Ovary (tissue), 9 donors: ENCODE results near the gene TRIO. TPM values are rescaled to one million over a fixed set of nuclear protein-coding genes. Genes with fewer than 3 reads are reported as not detected.

Experiments used
- DNase-seq, 5 donors: peaks; one replicate each; pipeline ENCODE4 v3.0.0-alpha.2; 2019 to 2020
- H3K27ac ChIP-seq, 2 donors: fragments of 200-600 bp; one replicate each; pipeline versions ENCODE4 v1.5.1 to v1.8.0; 2019 to 2022
- H3K27me3 ChIP-seq: fragments of 200-600 bp; one replicate; pipeline ENCODE4 v1.8.0; 2022
- H3K36me3 ChIP-seq: fragments of 200-600 bp; sonication (generic); one replicate; pipeline ENCODE4 v1.5.1; 2019
- H3K4me1 ChIP-seq: one replicate; pipeline ENCODE4 v1.8.1; 2013; ENCODE audit warnings: mild to moderate bottlenecking, moderate library complexity; ENCODE audit not compliant: insufficient read depth
- H3K4me3 ChIP-seq: fragments of 200-600 bp; sonication (generic); one replicate; pipeline ENCODE4 v1.5.1; 2017
- H3K9me3 ChIP-seq, 2 donors: fragments of 200-600 bp in 1 of 2; sonication (generic) in 1 of 2; one replicate each; pipeline versions ENCODE4 v1.5.1 to v1.8.1; 2013 to 2019; ENCODE audit warnings: mild to moderate bottlenecking in 1 of 2, moderate library complexity in 1 of 2
- EP300 ChIP-seq: sonication (generic); formaldehyde crosslinking; IDR thresholded peaks from one replicate; pipeline ENCODE4 v1.6.1; 2017; ENCODE audit warnings: antibody characterized with exemption
- POLR2A ChIP-seq: fragments of 450-650 bp; IDR thresholded peaks from one replicate; pipeline ENCODE4 v1.6.1; 2017; ENCODE audit warnings: antibody characterized with exemption, mild to moderate bottlenecking, moderate library complexity
- WGBS, 3 donors: extraction: QIAGEN DNeasy Blood & Tissue Kit in 1 of 3; methylation state at CpG; one replicate each; pipeline versions ENCODE4 v1.1.5 to v1.1.7; 2013 to 2017; 5-methylcytosine and 5-hydroxymethylcytosine counted together
- intact Hi-C, 4 donors: fragments of 100-400 bp; cut with DNase I; formaldehyde crosslinking; loops; one replicate each; pipeline versions ENCODE4 v1.11.0 to v1.15.1; 2022 to 2023
- polyA plus RNA-seq, 2 donors: library from polyadenylated mRNA; stranded (reverse); fragments of 200-250 nt in 1 of 2; fragments of 350-450 nt in 1 of 2; fragmentation: Illumina TruSeq in 1 of 2; extraction: RNeasy Lipid Tissue Mini Kit (QIAGEN cat#74804) in 1 of 2; gene quantifications; one replicate each; pipeline ENCODE4 v1.2.3, GENCODE V29; 2013 to 2014
- total RNA-seq, 7 donors: library from RNA; depleted of rRNA in 2 of 7; stranded (reverse); fragments of >200 nt in 2 of 7; fragmentation: NEBNext Ultra II Directional in 3 of 7; extraction: Animal tissue kit (Norgen Biotek cat#: 25700) in 3 of 7; gene quantifications; one replicate each; pipeline versions ENCODE4 v1.1.0 to v1.2.4, GENCODE V29; 2016 to 2023
- TF ChIP-seq, protein P1 (sequence below), 3 donors: fragments of 450-650 bp in 2 of 3; fragments of 200-600 bp in 1 of 3; IDR thresholded peaks; one replicate each; pipeline versions ENCODE4 v1.5.1 to v1.8.0; 2016 to 2022; ENCODE audit warnings: antibody characterized with exemption in 3 of 3, mild to moderate bottlenecking in 1 of 3
- donor health status: DM: no; HTN: no; CAD: no; lungs with moderate emphysema.
- donor health status: DM: no; HTN: no; CAD: no.
- donor health status: Bipolar disorder and iron deficiency.
- donor health status: DM: yes; HTN: yes; CAD: no.
- donor health status: DM: no; HTN: no; CAD: no.
- donor health status: DM: yes; HTN: yes; CAD: no.

Gene TRIO
- total and polyA plus RNA-seq, 9 donors: 58.4 to 268 (median 125) TPM

DNA sequence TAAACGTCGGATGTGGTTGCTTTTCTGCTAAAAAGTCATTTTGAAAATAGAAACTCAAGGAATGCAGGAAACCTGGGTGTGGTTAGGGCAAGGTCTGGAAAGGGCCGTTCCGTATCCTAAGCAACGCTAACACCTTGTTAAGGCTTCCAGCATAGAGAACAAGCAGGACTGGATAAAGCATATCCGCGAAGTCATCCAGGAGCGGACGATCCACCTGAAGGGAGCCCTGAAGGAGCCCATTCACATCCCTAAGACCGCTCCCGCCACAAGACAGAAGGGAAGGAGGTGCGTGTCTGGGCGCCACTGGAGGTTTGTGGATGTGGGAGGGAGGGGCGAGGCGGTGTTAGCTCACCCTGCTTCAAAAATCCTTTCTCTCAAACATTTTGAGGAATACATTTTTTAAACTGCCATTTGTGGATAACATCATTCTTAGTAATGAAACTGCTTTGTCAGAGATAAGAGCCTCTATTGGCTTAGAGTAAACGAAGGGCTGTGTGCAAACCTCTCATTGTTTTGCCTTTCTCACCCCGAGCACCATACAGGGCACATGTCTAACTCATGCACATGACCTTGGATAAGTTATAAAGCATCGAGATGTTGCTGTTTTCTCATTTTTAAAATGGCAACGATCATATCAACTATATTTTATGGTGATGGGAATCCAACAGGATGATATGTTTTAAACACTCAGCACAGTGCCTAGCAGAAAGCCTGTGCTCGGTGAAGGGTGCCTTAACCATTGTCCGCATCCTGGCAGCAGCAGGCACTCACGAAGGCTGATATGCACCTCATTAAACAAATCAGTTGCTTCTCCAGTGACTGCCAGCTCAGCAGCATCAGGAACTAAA lies 262.8 kb downstream of the TRIO start:
- Histone ChIP-seq H3K27ac (no peak overlapping the region), H3K4me3 (no peak overlapping the region), H3K27me3 (no peaks in the 10 kb centered on the region), H3K4me1 (peaks cover 18% of the 10 kb centered on the region), H3K9me3 (no peaks in the 10 kb centered on the region), H3K36me3 (no peaks in the 10 kb centered on the region)
- TF ChIP-seq EP300: no peak
- TF ChIP-seq POLR2A: no peak
- TF ChIP-seq, protein P1, sequence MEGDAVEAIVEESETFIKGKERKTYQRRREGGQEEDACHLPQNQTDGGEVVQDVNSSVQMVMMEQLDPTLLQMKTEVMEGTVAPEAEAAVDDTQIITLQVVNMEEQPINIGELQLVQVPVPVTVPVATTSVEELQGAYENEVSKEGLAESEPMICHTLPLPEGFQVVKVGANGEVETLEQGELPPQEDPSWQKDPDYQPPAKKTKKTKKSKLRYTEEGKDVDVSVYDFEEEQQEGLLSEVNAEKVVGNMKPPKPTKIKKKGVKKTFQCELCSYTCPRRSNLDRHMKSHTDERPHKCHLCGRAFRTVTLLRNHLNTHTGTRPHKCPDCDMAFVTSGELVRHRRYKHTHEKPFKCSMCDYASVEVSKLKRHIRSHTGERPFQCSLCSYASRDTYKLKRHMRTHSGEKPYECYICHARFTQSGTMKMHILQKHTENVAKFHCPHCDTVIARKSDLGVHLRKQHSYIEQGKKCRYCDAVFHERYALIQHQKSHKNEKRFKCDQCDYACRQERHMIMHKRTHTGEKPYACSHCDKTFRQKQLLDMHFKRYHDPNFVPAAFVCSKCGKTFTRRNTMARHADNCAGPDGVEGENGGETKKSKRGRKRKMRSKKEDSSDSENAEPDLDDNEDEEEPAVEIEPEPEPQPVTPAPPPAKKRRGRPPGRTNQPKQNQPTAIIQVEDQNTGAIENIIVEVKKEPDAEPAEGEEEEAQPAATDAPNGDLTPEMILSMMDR (IDR thresholded peaks at IDR 0.05): no peak
- WGBS, 3 donors: 78 to 81% (median 80%) methylated on average over 22 of the region's 22 CpGs
- intact Hi-C loops: loop anchor here in 2 of 4 donors (5.0 to 10.0 kb wide), 2 partner anchors 46 to 49 kb away; no protein-coding TSS in a partner anchor
- DNase-seq: no peak

DNA sequence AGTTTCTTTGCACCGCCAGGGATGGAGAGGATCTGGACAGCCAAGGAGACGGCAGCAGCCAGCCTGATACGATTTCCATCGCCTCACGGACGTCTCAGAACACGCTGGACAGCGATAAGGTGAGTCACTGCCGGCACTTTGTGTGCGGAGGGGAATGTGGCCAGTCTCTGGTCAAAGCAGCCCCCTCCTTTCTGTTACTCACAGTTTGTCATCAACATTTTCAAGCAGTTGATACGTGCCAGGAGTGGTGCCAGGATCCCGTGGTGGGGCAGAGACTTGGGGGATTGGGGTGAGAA lies 263.4 kb downstream of the TRIO start:
- intact Hi-C loops: loop anchor here in 2 of 4 donors (5.0 to 10.0 kb wide), 2 partner anchors 46 to 48 kb away; no protein-coding TSS in a partner anchor
- TF ChIP-seq, protein P1 (IDR thresholded peaks at IDR 0.05): no peak
- TF ChIP-seq POLR2A (no peak), EP300 (no peak)
- H3K27ac ChIP-seq: no peak overlapping the region
- 69 to 84% (median 75%) methylated on average over 12 of the region's 12 CpGs for WGBS, 3 donors
- H3K4me3 ChIP-seq: no peak overlapping the region
- DNase-seq: peak in 2 of 5 donors; percentile 30 to 37
- no peaks in the 10 kb centered on the region for H3K36me3 ChIP-seq
- H3K27me3 ChIP-seq: no peaks in the 10 kb centered on the region
- peaks cover 19% of the 10 kb centered on the region for H3K4me1 ChIP-seq
- no peaks in the 10 kb centered on the region for H3K9me3 ChIP-seq

DNA sequence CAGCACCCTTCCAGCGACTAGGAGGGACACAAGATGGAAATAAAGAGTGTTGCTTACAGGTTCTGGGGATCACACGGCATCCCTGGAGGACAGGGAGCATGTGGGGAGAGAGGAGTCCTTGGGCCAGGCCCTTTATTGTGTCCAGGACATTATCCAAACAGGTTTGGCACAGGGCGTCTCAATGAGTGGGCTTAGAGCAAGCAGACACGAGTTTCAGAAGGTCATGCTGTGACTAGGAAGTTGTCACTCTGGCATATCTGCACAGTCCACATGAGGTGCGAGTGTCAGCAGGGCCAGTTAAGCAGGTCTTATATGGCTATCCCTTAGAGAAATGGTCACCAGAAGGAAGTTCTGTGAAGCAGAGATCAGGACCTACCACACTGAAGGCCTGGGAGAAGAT lies 263.9 kb downstream of the TRIO start:
- H3K27ac ChIP-seq: peak overlapping the region in 1 of 2 donors; percentile 38
- H3K4me3 ChIP-seq: no peak overlapping the region
- H3K4me1 ChIP-seq: peaks cover 19% of the 10 kb centered on the region
- no peaks in the 10 kb centered on the region for H3K36me3 ChIP-seq
- WGBS, 3 donors: 71 to 77% (median 75%) methylated on average over 5 of the region's 5 CpGs
- no peak for TF ChIP-seq EP300
- TF ChIP-seq, protein P1 (IDR thresholded peaks at IDR 0.05): no peak
- TF ChIP-seq POLR2A: no peak
- H3K9me3 ChIP-seq: no peaks in the 10 kb centered on the region
- DNase-seq: peak in 1 of 5 donors; percentile 13
- intact Hi-C loops: loop anchor here in 2 of 4 donors (5.0 to 10.0 kb wide), 2 partner anchors 45 to 48 kb away; no protein-coding TSS in a partner anchor
- no peaks in the 10 kb centered on the region for H3K27me3 ChIP-seq

DNA sequence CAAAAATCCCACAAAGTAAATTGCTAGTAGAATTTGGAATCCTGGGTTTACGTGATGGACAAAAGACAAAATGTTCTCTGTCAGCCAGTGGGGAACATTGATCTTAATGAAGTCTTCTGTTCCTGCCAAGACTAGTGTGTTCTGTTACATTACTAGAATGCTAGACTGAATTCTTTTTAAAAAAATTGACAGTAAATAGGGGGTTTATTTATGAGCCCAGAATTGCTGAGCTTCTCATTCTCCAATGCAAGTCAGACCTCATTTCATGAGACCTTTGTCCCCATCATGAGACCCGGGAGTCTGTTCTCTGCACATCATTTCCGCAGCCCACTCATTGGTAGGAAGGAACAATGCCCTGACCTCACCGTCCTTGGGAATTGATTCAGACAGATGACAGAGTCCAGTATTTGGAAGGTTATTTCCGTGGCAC lies 264.6 kb downstream of the TRIO start:
- Histone ChIP-seq H3K9me3 (no peaks in the 10 kb centered on the region), H3K4me1 (peaks cover 19% of the 10 kb centered on the region), H3K27ac (peak overlapping the region in 1 of 2 donors; percentile 38), H3K4me3 (no peak overlapping the region), H3K27me3 (no peaks in the 10 kb centered on the region), H3K36me3 (no peaks in the 10 kb centered on the region)
- DNase-seq: peak in 3 of 5 donors; percentile 41 to 64 (median 56)
- TF ChIP-seq, protein P1 (IDR thresholded peaks at IDR 0.05): no peak
- no peak for TF ChIP-seq EP300
- no peak for TF ChIP-seq POLR2A
- intact Hi-C loops: loop anchor here in 2 of 4 donors (5.0 to 10.0 kb wide), 2 partner anchors 45 to 47 kb away; no protein-coding TSS in a partner anchor
- whole genome bisulfite sequencing, 3 donors: 6 to 15% (median 12%) methylated on average over 5 of the region's 5 CpGs
